ENCODE results near the gene SERPINH1. TPM values are rescaled to one million over a fixed set of nuclear protein-coding genes. Genes with fewer than 3 reads are reported as not detected.

Gene SERPINH1
- total and polyA plus RNA-seq, 2 donors (not counting 3 experiments of a cell fraction or from before 2014, with no cell fraction given), result 409 to 816 TPM

DNA sequence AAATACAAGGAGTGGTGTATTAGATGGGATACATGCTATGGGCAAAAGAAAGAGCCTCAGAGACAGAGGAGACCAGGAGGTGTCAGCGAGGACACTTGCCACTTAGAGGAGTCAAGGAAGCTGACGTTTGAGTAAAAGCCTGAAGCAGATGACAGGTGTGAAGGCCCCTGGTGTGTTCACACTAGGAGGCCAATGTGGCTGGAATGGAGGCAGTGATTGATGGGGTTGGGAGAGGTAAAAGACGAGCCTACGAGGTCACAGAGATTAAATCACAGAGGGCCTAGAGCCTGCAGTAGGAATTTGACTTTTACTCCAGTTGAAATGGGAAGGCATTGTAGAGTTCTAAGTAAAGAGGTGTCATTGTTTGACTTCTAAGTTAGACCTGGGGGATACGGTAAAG lies 24.3 kb upstream of the SERPINH1 start:
- H3K79me2 ChIP-seq (ENCODE audit: control insufficient read depth, insufficient read depth, low read length), result no peaks in the 10 kb centered on the region
- no peaks in the 10 kb centered on the region for H3K36me3 ChIP-seq (ENCODE audit: control insufficient read depth in 2 of 2, extremely low read depth in 1 of 2, insufficient read depth in 2 of 2, low read length in 2 of 2)
- no peaks in the 10 kb centered on the region for H3K9me1 ChIP-seq (replicated peaks; ENCODE audit: control insufficient read depth, extremely low read depth, insufficient read depth, low read length)
- H3K4me3 ChIP-seq (replicated peaks in 1 of 3; ENCODE audit: insufficient read depth in 1 of 3, low read depth in 1 of 3, low read length in 3 of 3), result no peak overlapping the region
- H4K20me1 ChIP-seq (replicated peaks; ENCODE audit: control insufficient read depth, extremely low read depth, insufficient read depth, low read length), result no peaks in the 10 kb centered on the region
- ChIA-PET POLR2A (no interaction called here), CTCF (interaction anchor here (1.1 to 1.2 kb wide), 2 partner anchors 71 to 150 kb away, joined by 3 to 4 read pairs; no protein-coding TSS in a partner anchor)
- H3K27me3 ChIP-seq (ENCODE audit: control insufficient read depth in 2 of 2, insufficient read depth in 2 of 2, low read length in 2 of 2), result no peaks in the 10 kb centered on the region
- dilution Hi-C loops (cut with MboI; ENCODE audit: extremely low pct_ligation_motif_present, low sequenced_read_pairs), result loop anchor here (10.0 kb wide), 1 partner anchor 93 kb away; no protein-coding TSS in a partner anchor
- H3K27ac ChIP-seq (ENCODE audit: insufficient read depth, low read depth, low read length), result no peak overlapping the region
- H3K9me3 ChIP-seq (replicated peaks; ENCODE audit: control insufficient read depth, insufficient read depth, low read length), result no peaks in the 10 kb centered on the region
- no peak for DNase-seq (ENCODE audit: low read depth, low spot score)
- H2AFZ ChIP-seq (ENCODE audit: low read depth, low read length), result no peak overlapping the region
- intact Hi-C loops (cut with micrococcal nuclease), result no loop called here
- peaks cover 12% of the 10 kb centered on the region for H3K4me1 ChIP-seq (ENCODE audit: control insufficient read depth, extremely low read depth, insufficient read depth, low read length)
- TF ChIP-seq EZH2 (IDR thresholded peaks at IDR 0.05; ENCODE audit: borderline replicate concordance, low read depth, low read length, severe bottlenecking) (no peak), JUN (IDR thresholded peaks at IDR 0.05; ENCODE audit: borderline replicate concordance, insufficient read depth, insufficient read length, low read depth) (no peak), POLR2A (IDR thresholded peaks at IDR 0.05; ENCODE audit: low read depth, low read length) (no peak), GATA2 (IDR thresholded peaks at IDR 0.05; ENCODE audit: insufficient read depth, insufficient read length, low read depth, low read length) (no peak), MYC (IDR thresholded peaks at IDR 0.05; ENCODE audit: low read depth, low read length) (no peak), POLR2AphosphoS5 (IDR thresholded peaks at IDR 0.05; ENCODE audit: insufficient read depth, low read depth, low read length) (no peak), FOS (IDR thresholded peaks at IDR 0.05; ENCODE audit: borderline replicate concordance, insufficient read depth, low read length) (no peak)
- TF ChIP-seq, protein P1, sequence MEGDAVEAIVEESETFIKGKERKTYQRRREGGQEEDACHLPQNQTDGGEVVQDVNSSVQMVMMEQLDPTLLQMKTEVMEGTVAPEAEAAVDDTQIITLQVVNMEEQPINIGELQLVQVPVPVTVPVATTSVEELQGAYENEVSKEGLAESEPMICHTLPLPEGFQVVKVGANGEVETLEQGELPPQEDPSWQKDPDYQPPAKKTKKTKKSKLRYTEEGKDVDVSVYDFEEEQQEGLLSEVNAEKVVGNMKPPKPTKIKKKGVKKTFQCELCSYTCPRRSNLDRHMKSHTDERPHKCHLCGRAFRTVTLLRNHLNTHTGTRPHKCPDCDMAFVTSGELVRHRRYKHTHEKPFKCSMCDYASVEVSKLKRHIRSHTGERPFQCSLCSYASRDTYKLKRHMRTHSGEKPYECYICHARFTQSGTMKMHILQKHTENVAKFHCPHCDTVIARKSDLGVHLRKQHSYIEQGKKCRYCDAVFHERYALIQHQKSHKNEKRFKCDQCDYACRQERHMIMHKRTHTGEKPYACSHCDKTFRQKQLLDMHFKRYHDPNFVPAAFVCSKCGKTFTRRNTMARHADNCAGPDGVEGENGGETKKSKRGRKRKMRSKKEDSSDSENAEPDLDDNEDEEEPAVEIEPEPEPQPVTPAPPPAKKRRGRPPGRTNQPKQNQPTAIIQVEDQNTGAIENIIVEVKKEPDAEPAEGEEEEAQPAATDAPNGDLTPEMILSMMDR (IDR thresholded peaks at IDR 0.05; ENCODE audit: extremely low read depth in 1 of 2, insufficient read depth in 1 of 2, low read depth in 1 of 2, low read length in 2 of 2), result no peak
- TF ChIP-seq, protein P2, sequence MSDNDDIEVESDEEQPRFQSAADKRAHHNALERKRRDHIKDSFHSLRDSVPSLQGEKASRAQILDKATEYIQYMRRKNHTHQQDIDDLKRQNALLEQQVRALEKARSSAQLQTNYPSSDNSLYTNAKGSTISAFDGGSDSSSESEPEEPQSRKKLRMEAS (IDR thresholded peaks at IDR 0.05; ENCODE audit: insufficient read depth, insufficient read length), result no peak
- H3K4me2 ChIP-seq (ENCODE audit: insufficient read depth, low read length), result no peak overlapping the region
- FAIRE-seq, result no peak
- no peak overlapping the region for H3K9ac ChIP-seq (replicated peaks; ENCODE audit: extremely low read depth, insufficient read depth, low read length)
- no TSS peak for BruUV-seq (replicated peaks)
